Measurements from ENCODE around the gene DCHS1.

DCHS1 gene

DNA sequence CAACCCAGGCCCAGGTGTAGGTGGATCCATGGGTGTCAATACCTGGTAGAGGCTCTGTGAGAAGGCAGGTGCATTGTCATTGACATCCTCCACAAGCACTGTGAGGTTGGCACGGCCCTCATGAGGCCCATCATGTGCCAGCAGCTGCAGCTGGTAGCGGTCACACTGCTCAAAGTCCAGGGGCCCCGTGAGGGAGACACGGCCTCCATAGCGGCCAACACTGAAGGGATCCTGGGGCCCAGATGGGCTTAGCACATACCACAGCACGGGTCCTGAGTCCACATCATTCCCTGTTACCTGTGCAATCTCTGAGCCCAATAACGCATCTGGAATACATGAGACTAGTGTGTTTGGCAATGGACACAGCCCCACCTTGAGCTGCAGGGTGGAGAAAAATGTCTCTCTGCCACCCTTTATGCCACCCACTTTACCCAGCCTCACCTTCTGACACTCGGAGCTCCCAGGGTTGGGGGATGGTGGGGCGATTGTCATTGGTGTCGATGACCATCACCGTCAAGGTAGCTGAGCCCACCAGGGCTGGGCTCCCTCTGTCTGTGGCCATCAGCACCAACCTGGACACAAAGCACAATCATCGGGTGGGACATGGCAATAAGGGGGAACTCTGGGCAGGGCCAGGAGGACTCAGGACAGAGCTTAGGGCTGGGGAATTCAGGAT, 30.3 kb downstream of the DCHS1 start:
- DNase-seq = no peak

DNA sequence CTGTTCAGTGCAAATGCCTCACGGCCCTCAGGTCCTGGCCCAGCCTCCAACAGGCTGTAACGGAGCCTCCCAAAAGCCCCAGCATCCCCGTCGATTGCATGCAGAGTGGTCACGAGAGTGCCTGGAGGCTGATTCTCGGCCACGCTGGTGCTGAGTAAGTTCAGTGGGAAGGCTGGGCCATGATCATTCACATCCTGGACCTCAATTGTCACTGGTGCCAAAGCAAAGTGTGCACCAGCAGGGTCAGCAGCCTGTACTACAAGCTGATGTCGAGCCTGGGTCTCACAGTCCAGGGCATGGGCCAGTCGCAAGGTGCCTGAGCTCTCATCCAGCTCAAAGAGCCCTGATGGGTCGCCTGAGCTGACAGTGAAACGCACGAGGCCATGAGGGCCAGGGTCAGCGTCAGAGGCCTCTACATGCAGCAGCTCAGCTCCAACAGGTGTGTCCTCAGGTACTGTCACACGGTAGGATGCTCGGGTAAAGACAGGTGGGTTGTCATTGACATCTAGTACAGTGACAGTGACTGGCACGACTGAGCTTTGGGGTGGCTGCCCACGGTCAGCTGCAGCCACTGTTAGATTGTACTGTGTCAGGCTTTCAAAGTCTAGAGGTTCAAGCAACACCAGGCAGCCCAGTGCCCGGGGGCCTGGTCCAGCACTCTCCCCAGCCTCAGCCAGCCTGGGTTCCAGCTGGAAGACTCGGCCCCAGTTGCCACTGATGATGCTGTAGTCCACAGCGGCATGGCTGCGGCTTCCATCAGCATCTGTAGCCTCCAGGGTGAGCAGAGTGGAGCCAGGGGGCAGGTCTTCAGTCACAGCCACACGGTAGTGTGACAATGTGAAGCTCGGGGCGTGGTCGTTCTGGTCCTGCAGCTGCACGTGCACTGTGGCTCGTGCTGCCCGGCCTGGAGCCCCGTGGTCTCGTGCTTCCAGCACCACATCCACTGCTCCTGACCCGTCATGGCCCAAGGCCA, 31.9 kb downstream of the DCHS1 start:
- no peak for DNase-seq

DNA sequence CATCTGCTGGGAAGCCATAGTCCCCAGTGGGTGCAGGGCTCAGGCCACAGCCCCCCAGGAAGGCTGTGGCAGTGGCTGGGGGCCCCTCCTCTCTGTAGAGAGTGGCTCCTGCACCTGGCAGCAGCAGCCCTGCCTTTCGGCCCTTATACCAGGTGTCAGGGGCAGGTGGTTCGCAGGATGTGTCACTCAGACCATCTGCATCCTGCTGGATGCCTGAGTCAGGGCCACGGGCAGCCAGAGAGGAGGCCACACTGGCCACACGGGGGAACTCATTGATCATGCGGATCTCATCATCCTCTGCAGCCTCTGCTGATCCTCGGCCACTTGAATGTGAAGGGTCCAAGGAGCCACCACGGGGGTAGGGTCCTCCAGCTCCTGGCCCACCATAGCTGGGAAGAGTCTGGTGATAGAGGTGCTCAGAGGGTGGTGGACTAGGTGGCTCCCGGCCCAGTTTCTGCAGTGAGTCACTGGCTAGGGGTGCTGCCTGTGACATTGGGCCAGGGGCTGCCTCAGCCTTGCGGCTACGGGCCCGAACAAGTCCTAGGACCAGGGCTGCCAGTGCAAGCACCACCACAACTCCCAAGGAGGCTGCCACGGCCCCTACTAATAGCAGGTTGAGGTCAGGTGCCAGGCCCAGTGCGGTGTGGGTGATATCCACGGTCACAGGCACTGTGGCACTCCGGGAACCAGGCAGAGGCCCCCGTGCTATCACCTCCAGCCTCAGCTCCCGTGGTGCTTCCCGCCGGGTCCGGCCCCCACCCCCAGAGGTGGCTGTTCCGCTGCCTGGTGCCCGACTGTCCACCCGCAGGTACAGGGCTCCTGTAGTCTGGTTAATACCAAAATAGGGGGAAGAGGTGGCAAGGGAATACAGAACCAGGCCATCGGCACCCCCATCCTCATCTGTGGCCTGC, 33.1 kb downstream of the DCHS1 start:
- no peak for DNase-seq

- no peak for DNase-seq
Observed at GRCh38 chr11:6621711-6622211, 33.8 kb downstream of the DCHS1 start.

DNA sequence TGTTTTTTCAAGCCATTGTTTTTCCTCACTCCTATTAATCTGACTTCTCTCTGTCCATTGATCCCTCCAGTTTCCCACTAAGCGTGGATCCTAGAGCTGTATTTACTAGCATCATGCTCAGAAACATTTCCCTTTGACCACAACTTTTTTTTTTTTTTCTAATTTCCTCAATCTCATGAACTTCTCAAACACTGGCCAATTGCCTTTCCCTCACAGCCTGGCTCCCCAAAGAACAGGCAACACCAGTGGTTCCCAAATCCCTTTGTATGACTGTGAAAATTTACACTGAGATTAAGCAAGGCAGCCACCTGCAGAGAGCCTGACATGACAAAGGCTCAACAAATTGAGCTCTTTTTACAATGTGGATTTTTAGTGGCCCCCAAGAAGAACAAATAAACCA, 35.0 kb downstream of the DCHS1 start:
- no peak for DNase-seq

DNA sequence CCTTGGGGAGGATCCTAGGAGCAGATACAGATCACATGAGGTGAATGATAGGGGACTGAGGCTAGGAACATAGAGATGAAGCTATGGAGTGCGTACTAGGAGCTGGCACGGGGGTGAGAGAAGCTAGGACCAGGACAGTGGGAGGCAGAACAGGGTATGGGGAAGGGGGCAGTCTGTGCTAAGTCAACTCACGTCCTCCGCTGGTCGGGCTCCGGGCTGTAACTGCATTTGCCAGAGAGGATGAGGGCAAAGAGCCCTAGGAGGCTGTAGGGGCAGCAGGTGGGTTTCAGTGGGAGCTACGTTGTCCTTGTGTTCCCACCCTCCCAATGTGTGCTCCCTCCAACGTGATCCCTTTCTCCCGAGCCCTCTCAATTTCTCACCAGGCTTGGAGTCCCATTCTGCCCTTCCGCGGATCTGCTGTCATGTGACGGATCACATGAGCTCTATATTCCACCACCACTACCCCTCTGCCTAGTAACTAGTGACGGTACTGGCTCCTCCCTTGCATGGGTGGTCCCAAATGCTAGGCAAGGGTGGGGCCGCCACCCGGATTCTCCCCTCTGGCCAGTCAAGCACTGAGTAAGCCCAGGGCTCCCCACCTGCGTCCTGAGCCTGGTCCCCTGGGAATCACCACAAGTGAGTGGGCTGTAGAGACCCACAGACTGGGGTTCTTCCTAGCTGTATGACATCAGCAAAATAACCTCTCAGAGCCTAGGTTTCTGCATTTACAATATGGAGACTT, 36.4 kb downstream of the DCHS1 start, which contains the start of gene TPP1:
TPP1 (minus strand) TSS at position 419 of the 742 bp plus-strand sequence; CDS start at position 397, 22 bp downstream.
- peak; percentile 93 for DNase-seq

DNA sequence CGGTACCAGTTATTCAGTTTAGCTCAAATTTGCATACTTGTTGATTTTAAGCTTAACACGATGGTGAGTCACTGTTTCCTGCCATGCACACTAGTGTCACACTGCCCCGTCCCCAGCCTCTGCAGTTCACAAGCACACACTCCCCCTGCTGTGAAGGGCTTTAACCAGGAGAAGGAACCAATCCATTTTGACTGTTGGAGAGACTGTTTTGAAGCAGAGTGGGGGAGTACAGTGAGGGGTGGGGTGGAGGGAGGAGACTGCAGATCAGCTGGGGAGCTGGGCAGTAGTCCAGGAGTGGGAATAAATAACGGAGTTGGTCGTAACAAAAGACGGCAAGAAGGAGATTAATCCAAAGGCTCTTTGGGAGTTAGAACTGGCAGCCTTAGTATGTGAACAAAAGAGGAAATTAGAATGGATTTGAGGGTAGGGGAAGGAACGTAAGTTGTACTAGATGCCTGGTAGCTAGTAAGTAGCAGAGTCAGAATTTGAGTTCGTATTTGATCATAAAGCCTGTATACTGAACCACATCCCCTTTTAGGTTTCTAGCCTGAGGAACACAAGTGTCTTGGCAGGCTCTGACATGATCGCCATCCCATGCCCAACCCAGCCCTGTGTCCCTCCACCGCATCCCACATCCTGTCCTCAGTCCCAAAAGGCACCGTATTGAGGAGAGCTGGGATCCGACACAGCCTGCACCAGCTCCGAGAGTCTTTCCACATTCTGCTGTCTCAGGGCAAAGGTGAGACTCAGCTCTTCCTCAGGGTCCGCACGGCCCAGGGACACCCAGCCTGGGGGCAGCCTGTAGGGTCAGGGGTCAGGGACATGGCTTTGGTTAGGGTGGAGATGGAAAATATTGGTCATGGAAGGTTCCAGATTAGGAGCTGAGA, 37.2 kb downstream of the DCHS1 start:
- no peak for DNase-seq

DNA sequence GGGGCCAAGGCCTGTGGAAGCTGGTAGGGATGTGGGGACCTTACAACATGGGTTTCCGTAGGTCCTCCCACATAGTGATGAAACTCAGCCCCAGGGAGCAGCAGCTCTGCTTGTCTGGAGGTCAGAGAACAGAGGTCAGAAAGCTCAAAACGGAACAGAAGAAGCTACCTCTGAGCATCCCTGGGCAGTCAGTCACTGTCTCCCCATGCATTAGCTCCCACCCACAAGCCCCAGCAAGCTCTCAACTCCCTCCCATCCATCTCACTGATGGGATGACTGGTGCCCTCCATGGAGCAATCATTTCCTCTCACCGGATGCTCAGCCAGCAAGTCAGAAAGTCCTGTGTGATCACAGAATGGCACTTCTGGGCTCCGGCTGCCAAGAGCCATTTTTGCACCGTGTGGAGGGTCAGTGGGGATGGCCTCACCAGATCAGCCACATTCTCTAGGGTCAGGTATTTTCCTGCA, 38.3 kb downstream of the DCHS1 start:
- no peak for DNase-seq

DNA sequence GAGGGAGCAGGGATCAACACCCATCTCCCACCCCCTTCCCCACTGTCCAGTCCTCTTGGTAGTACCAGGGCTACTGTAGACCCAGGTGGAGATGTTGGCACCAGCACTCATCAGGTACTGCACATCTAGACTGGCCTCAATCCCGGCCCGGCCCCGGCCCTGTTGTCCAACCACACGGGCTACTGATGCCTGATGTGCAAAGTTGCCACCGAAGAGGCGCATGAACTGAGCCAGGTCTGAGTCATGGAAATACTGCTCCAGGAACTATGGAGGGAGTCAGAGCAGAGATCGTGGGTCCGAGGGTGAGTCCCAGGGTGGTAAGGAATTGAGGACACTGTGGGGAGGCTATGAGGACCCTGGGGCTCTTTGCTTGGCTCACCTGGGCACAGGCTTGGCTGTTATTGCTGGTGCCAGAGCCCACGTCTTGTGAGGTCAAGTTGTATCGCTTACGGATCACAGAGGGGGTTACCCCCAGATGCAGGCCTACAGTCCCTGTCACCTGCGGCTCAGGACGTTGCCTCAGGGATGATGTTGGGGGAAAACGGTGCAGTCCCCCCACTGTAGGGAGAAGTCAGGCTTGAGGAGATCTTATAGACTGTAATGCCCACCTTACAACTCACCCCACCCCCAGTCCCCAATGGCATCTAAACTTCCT, 38.9 kb downstream of the DCHS1 start:
- DNase-seq = no peak

- no peak for DNase-seq
Observed at GRCh38 chr11:6615882-6616585, 39.6 kb downstream of the DCHS1 start.

DNA sequence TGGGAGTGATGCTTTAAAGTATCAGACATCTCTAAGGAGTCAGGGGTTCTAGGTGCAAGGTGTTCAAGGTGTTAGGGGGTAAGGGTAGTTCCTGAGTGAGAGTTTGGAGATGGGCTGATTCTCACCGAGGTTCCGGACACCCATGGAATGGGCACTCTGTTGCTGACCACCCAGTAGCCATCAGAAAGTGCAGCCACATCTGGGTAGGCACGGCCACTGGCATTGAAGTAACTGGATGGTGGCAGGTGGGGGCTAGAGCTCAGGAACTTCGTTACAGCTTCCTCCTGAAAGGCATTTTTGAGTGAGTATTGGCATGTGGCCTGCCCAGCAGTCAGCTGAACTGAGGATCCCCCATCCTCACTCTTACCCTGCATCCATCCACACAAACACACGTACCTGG, 40.6 kb downstream of the DCHS1 start:
- no peak for DNase-seq

GRCh38 chr11:6614446-6614845, 41.2 kb downstream of the DCHS1 start:
- no peak for DNase-seq

DNA sequence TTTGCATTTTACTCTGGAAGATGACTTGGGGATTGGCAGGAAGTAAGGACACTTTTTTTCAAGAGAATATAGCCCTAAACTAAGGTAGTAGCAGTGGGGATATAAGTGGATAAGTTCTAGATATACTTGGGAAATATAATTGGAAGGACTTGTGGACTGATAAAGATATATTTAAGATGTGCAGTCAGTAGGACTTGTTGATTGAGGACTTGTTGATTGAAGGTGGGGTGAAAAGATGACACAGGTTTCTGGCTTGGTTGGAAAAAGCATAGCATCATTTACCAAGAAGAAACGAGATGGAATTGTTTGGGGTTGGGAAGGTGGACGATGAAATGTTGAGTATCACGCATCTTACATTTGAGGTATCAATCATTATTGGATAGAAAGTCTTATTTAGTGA, 42.1 kb downstream of the DCHS1 start:
- no peak for DNase-seq

DNA sequence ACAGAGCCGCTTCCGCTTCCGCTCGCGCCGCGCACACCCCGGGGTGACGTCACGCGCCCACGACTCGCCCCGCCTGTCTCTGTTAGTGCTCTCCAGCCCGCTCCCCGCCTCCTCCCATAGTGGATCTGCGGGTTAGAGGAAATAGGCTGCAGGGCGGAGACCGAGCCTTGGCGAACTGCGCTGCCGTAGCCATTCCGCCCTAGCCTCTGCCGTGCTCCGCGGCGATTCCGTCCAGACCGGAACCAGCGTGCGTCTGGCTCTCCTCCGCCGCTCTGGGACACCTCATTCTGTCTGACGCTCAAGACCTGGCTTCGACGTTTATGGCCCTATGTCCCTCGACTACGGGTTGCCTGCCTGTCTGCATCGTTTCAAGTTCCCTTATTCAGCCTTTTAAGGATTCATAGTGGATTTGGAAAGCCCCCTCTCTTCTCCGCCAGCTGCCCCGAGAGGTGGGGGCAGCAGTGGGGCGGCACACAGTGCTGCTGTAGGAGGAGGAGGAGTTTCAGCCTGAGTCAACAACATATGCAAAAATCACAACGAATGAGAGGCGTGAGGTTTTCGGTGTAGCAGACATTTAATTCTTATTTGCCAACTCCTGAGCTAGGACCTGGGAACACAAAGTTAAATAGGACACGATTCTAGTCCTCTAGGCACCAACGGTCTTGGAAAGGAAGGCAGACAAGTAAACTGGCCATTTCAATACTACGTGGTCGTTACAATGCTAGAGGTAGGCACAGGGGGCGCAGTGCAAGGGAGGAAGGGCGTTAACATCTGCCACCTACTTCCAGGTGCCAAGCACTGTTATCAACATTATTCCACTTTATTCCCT, 43.2 kb downstream of the DCHS1 start, which contains the start of gene TAF10:
TAF10 (minus strand) TSS at position 4 of the 829 bp plus-strand sequence. CDS start 27 bp downstream, outside the sequence.
- peak; percentile 93 for DNase-seq

GRCh38 chr11:6611963-6612212, 43.7 kb downstream of the DCHS1 start:
- DNase-seq = no peak

- DNase-seq = no peak
Observed at GRCh38 chr11:6611092-6611962, 44.3 kb downstream of the DCHS1 start.

DNA sequence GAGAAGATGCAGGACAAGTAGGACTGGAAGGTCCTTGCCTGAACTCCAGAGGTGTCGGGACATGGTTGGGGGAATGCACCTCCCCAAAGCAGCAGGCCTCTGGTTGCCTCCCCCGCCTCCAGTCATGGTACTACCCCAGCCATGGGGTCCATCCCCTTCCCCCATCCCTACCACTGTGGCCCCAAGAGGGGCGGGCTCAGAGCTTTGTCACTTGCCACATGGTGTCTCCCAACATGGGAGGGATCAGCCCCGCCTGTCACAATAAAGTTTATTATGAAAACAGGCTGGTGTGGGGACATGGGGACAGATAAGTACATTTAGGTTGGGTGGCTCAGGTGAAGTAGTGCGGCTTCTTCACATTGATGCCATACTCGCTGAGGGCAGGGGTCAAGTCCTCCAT, 45.0 kb downstream of the DCHS1 start:
- DNase-seq = no peak

DNA sequence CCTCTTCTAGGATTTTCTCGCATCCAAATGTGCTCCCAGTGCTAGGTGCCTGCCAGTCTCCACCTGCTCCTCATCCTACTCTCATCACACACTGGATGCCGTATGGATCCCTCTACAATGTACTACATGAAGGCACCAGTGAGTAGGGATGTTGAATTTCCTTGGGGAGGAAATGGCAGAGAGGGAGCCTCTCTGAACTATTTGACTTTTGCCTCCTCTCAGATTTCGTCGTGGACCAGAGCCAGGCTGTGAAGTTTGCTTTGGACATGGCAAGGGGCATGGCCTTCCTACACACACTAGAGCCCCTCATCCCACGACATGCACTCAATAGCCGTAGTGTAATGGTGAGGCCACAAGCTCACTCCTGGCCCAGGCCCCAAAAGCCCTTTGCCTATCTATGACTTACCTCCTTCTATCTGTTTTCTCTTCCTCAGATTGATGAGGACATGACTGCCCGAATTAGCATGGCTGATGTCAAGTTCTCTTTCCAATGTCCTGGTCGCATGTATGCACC, 46.0 kb downstream of the DCHS1 start:
- DNase-seq = no peak
